LNCaP clone FGC (cell line): ENCODE measurements around the gene WFIKKN1.

Source experiments
- DNase-seq: peaks from one replicate; pipeline ENCODE4 v3.0.0-alpha.2; 2011; ENCODE audit warnings: low read depth
- H3K4me3 ChIP-seq: 2 replicates; pipeline ENCODE4 v1.5.1; 2011; ENCODE audit warnings: mild to moderate bottlenecking, low read depth, low read length, control low read depth
- CTCF ChIP-seq: IDR thresholded peaks from 2 replicates; pipeline ENCODE4 v1.5.1; 2012; ENCODE audit warnings: mild to moderate bottlenecking; ENCODE audit not compliant: control insufficient read depth, insufficient read depth; ENCODE audit errors: extremely low read depth

WFIKKN1 gene

GRCh38 chr16:630815-631405 lies at the start of gene WFIKKN1:
WFIKKN1 (plus strand) TSS chr16:630985; CDS start chr16:631254, 269 bp downstream.
- no peak for TF ChIP-seq CTCF
- DNase-seq, result no peak
- no peak within 1 kb of the TSS for H3K4me3 ChIP-seq

GRCh38 chr16:582218-582613 lies 48.6 kb upstream of the WFIKKN1 start:
- no peak overlapping the region for H3K4me3 ChIP-seq
- DNase-seq, result no peak
- no peak for TF ChIP-seq CTCF

GRCh38 chr16:582614-583331 lies 48.0 kb upstream of the WFIKKN1 start:
- H3K4me3 ChIP-seq, result no peak overlapping the region
- TF ChIP-seq CTCF, result peak; percentile 3; the same call in 1 of the 2 replicates
- no peak for DNase-seq

- TF ChIP-seq CTCF, result no peak
- no peak for DNase-seq
Measured at GRCh38 chr16:583470-583814, 47.3 kb upstream of the WFIKKN1 start.

GRCh38 chr16:583815-584591 lies 46.8 kb upstream of the WFIKKN1 start:
- H3K4me3 ChIP-seq, result no peak overlapping the region
- no peak for DNase-seq
- no peak for TF ChIP-seq CTCF

More at GRCh38 chr16:583470-583814, 47.3 kb upstream of the WFIKKN1 start:
- H3K4me3 ChIP-seq, result no peak overlapping the region

GRCh38 chr16:585351-585750 lies 45.4 kb upstream of the WFIKKN1 start:
- TF ChIP-seq CTCF, result peak; percentile 24
- no peak overlapping the region for H3K4me3 ChIP-seq
- DNase-seq, result no peak
